Memory B cell (primary cell): Measurements from ENCODE around the gene DCLK1.

Source experiments
- ATAC-seq: fragments of 150-1000 bp; cut with Tn5 transposase; 2 replicates; pipeline ENCODE4 v1.10.0; 2021; ENCODE audit warnings: low read depth, mild to moderate bottlenecking, moderate library complexity
- DNase-seq, 2 donors: peaks; one replicate each; pipeline ENCODE4 v3.0.0; 2022; ENCODE audit warnings: low spot score in 2 of 2
- H3K27ac Mint-ChIP-seq: one replicate; pipeline ENCODE4 v1.8.0; 2022; ENCODE audit warnings: mild to moderate bottlenecking, moderate library complexity, mixed read lengths
- H3K27me3 Mint-ChIP-seq: one replicate; pipeline ENCODE4 v1.8.0; 2022; ENCODE audit warnings: mixed read lengths
- H3K36me3 Mint-ChIP-seq: one replicate; pipeline ENCODE4 v1.8.0; 2022; ENCODE audit warnings: mild to moderate bottlenecking, mixed read lengths
- H3K4me1 Mint-ChIP-seq: one replicate; pipeline ENCODE4 v1.8.0; 2022; ENCODE audit warnings: mixed read lengths
- H3K4me3 Mint-ChIP-seq: one replicate; pipeline ENCODE4 v1.8.0; 2022; ENCODE audit warnings: mild to moderate bottlenecking, moderate library complexity, mixed read lengths
- H3K9me3 Mint-ChIP-seq: one replicate; pipeline ENCODE4 v1.8.0; 2022; ENCODE audit warnings: mixed read lengths

DCLK1 gene

GRCh38 chr13:36146511-36147269, 15.5 kb upstream of the DCLK1 start:
- Mint-ChIP-seq H3K4me1 (no peaks in the 10 kb centered on the region), H3K4me3 (no peak overlapping the region), H3K36me3 (no peaks in the 10 kb centered on the region), H3K27me3 (no peaks in the 10 kb centered on the region), H3K9me3 (peaks cover 7% of the 10 kb centered on the region), H3K27ac (no peak overlapping the region)
- ATAC-seq (no peak), DNase-seq (no peak)

DNA sequence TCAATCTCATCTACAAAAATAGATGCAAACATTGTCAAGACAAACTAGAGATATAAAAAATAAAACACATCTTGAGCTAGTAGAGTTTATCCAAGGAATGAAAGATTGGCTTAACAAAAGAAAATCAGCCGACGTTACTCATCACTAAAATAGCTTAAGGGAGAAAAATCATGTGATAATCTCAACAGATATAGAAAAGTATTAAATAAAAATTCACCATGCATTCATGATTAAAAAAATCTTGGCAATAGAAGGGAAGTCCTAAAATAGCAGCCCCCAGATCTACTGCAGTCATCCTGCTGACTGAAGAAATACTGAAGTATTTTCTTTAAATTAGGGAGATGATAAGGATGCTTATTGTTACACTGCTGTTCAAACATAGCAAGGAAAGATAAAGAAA, 12.6 kb upstream of the DCLK1 start:
- H3K4me3 Mint-ChIP-seq: no peak overlapping the region
- H3K4me1 Mint-ChIP-seq: no peaks in the 10 kb centered on the region
- no peaks in the 10 kb centered on the region for H3K36me3 Mint-ChIP-seq
- no peak overlapping the region for H3K27ac Mint-ChIP-seq
- no peak for DNase-seq
- no peaks in the 10 kb centered on the region for H3K27me3 Mint-ChIP-seq
- no peak for ATAC-seq
- peaks cover 6% of the 10 kb centered on the region for H3K9me3 Mint-ChIP-seq

DNA sequence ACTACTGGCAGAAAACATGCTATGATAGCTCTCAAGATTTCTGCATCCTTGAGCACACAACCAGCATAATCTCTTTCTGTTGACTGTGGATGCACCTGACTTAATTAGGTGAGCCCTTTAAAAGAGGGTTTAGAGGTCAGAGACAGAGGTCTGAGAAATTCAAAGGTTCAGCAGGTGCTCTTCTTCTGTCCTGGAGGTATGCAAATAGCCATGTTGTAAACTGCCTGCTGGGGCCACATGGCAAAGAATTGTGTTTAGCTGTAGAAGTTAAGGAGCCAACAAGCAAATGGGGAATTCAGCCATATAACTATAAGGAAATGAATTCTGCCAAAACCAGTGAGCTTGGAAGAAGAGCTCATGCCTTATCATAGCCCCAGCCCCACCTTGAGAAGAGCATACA, 11.6 kb upstream of the DCLK1 start:
- Mint-ChIP-seq H3K4me1 (no peaks in the 10 kb centered on the region), H3K27me3 (no peaks in the 10 kb centered on the region), H3K4me3 (no peak overlapping the region), H3K36me3 (no peaks in the 10 kb centered on the region), H3K9me3 (peaks cover 6% of the 10 kb centered on the region), H3K27ac (no peak overlapping the region)
- ATAC-seq (no peak), DNase-seq (no peak)

DNA sequence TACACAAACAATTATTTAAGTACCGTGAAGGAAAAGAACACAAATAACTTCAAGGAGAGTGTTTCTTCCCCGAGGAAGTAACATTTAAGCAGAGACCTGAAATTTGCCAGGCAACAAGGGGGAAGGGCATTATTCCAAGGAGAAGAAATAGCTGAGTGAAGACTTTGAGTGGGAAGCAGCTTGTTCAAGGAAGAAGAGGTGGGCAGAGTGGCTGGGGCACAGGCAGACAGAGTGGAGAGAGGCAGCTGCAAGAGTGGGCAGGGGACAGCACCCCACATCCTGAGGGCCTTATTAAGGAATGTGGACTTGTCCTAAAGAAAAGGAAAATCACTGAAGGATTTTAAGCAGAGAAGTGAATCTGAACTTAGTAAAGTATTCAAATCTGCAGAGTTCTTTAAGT, 4.7 kb upstream of the DCLK1 start:
- Mint-ChIP-seq H3K36me3 (no peaks in the 10 kb centered on the region), H3K4me3 (no peak overlapping the region), H3K4me1 (no peaks in the 10 kb centered on the region), H3K27ac (no peak overlapping the region), H3K27me3 (peaks cover 3% of the 10 kb centered on the region), H3K9me3 (peaks cover 11% of the 10 kb centered on the region)
- DNase-seq (no peak), ATAC-seq (no peak)

- Mint-ChIP-seq H3K27me3 (peaks cover 7% of the 10 kb centered on the region), H3K36me3 (no peaks in the 10 kb centered on the region), H3K4me3 (no peak overlapping the region), H3K9me3 (peaks cover 6% of the 10 kb centered on the region), H3K4me1 (no peaks in the 10 kb centered on the region), H3K27ac (no peak overlapping the region)
- ATAC-seq (no peak), DNase-seq (no peak)
Observed at GRCh38 chr13:36134632-36135031, 3.5 kb upstream of the DCLK1 start.

- Mint-ChIP-seq H3K4me1 (no peaks in the 10 kb centered on the region), H3K27me3 (peaks cover 7% of the 10 kb centered on the region), H3K9me3 (peaks cover 6% of the 10 kb centered on the region), H3K4me3 (no peak overlapping the region), H3K27ac (no peak overlapping the region), H3K36me3 (no peaks in the 10 kb centered on the region)
- no peak for DNase-seq
- ATAC-seq: no peak
Observed at GRCh38 chr13:36133950-36134626, 2.9 kb upstream of the DCLK1 start.

DNA sequence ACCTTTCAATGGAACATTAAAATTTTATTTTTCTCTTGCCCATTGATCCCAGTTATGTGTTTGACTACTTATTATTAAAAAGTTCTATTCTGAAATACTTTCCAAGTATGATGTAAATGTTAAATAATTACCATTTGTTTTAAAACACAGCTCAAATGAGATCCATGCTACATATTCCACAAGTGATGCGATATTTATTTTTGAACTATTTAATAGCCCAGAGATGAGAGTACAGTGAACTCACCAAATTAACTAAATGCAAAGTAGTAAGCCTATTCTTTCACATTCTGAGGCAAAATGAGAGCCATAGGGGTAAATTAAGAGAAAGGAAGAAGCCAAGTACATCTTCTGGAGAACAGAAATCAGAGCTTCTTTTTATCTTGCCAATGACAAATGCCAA, 1.2 kb upstream of the DCLK1 start:
- Mint-ChIP-seq H3K9me3 (peaks cover 3% of the 10 kb centered on the region), H3K36me3 (no peaks in the 10 kb centered on the region), H3K4me3 (no peak overlapping the region), H3K4me1 (no peaks in the 10 kb centered on the region), H3K27me3 (peaks cover 7% of the 10 kb centered on the region), H3K27ac (no peak overlapping the region)
- DNase-seq (no peak), ATAC-seq (no peak)

- DNase-seq (no peak), ATAC-seq (no peak)
- H3K27ac Mint-ChIP-seq: no peak overlapping the region
- peaks cover 3% of the 10 kb centered on the region for H3K9me3 Mint-ChIP-seq
- H3K4me3 Mint-ChIP-seq: no peak overlapping the region
- H3K27me3 Mint-ChIP-seq: peaks cover 7% of the 10 kb centered on the region
- no peaks in the 10 kb centered on the region for H3K4me1 Mint-ChIP-seq
- H3K36me3 Mint-ChIP-seq: no peaks in the 10 kb centered on the region
Observed at GRCh38 chr13:36131931-36132297, 732 bp upstream of the DCLK1 start.

GRCh38 chr13:36130552-36131221, 495 bp downstream of the DCLK1 start:
- Mint-ChIP-seq H3K27me3 (peaks cover 7% of the 10 kb centered on the region), H3K4me1 (no peaks in the 10 kb centered on the region), H3K36me3 (no peaks in the 10 kb centered on the region), H3K9me3 (peaks cover under 1% of the 10 kb centered on the region), H3K27ac (no peak overlapping the region), H3K4me3 (no peak overlapping the region)
- no peak for ATAC-seq
- DNase-seq: no peak

GRCh38 chr13:36130193-36130551, 1.0 kb downstream of the DCLK1 start:
- DNase-seq (no peak), ATAC-seq (no peak)
- no peaks in the 10 kb centered on the region for H3K9me3 Mint-ChIP-seq
- no peaks in the 10 kb centered on the region for H3K36me3 Mint-ChIP-seq
- H3K27ac Mint-ChIP-seq: no peak overlapping the region
- H3K4me3 Mint-ChIP-seq: no peak overlapping the region
- no peaks in the 10 kb centered on the region for H3K4me1 Mint-ChIP-seq
- peaks cover 7% of the 10 kb centered on the region for H3K27me3 Mint-ChIP-seq

- Mint-ChIP-seq H3K9me3 (no peaks in the 10 kb centered on the region), H3K27ac (no peak overlapping the region), H3K27me3 (peaks cover 7% of the 10 kb centered on the region), H3K4me3 (no peak overlapping the region), H3K4me1 (no peaks in the 10 kb centered on the region), H3K36me3 (no peaks in the 10 kb centered on the region)
- ATAC-seq: no peak
- no peak for DNase-seq
Observed at GRCh38 chr13:36129539-36129938, 1.6 kb downstream of the DCLK1 start.

DNA sequence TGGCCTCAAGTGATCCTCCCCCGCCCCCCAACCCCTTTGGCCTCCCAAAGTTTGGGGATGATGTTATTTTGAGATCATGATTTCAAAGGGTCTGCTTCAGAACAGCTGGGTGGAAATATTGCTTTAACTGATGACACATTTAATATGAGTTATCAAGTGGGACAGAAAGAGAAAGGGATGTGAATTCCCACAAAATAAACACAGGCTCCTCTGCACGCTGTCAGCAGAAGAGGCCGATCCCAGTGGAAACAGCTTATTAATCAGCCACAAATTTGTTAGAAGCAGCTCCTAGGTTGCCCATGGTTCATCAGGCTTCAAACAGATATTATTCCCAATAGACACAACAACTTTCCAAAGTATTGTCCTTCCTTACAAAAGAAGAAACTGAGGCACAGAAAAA, 4.7 kb downstream of the DCLK1 start:
- DNase-seq: no peak

DNA sequence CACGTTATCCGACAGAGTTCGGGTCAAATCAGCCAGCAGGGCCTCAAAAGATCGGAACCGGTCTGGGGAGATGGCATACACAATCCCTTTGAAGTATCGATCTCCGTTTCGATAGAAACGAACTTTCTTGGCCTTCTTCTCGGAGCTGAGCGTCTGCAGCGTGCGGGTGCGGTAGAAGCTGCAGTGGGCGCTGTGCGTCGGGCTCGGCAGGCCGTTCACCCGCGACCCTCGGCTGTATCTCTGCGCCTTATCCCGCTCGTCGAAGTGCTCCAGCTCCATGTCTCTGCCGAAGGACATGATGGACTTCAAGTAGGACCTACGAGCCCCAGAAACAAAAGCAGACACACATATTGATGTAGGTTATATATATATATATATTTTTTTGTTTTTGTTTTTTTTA, 5.3 kb downstream of the DCLK1 start:
- Mint-ChIP-seq H3K36me3 (no peaks in the 10 kb centered on the region), H3K4me3 (no peak overlapping the region), H3K27me3 (peaks cover 4% of the 10 kb centered on the region), H3K27ac (no peak overlapping the region), H3K9me3 (no peaks in the 10 kb centered on the region), H3K4me1 (no peaks in the 10 kb centered on the region)
- ATAC-seq (no peak), DNase-seq (no peak)

More for the DNA sequence above, 4.7 kb downstream of the DCLK1 start:
- no peaks in the 10 kb centered on the region for H3K36me3 Mint-ChIP-seq
- H3K27me3 Mint-ChIP-seq: peaks cover 6% of the 10 kb centered on the region
- no peak overlapping the region for H3K4me3 Mint-ChIP-seq
- H3K9me3 Mint-ChIP-seq: no peaks in the 10 kb centered on the region
- no peak for ATAC-seq
- no peak overlapping the region for H3K27ac Mint-ChIP-seq
- no peaks in the 10 kb centered on the region for H3K4me1 Mint-ChIP-seq

GRCh38 chr13:36124236-36124822, 6.9 kb downstream of the DCLK1 start:
- H3K4me1 Mint-ChIP-seq: no peaks in the 10 kb centered on the region
- H3K27ac Mint-ChIP-seq: no peak overlapping the region
- no peaks in the 10 kb centered on the region for H3K9me3 Mint-ChIP-seq
- no peaks in the 10 kb centered on the region for H3K36me3 Mint-ChIP-seq
- no peaks in the 10 kb centered on the region for H3K27me3 Mint-ChIP-seq
- ATAC-seq (no peak), DNase-seq (no peak)
- no peak overlapping the region for H3K4me3 Mint-ChIP-seq
